MG63 (cell line): Measurements from ENCODE around the gene B3GALNT2. TPM values are rescaled to one million over a fixed set of nuclear protein-coding genes. Genes with fewer than 3 reads are reported as not detected.
"Not testable (repeated sequence)": the region's sequence is repeated elsewhere in the genome, so short reads cannot be mapped to it uniquely, and the experiment has no call there.

Experiments used
- DNase-seq: peaks from one replicate; pipeline ENCODE4 v3.0.0-alpha.2; 2020
- H3K27me3 ChIP-seq: fragments of 250-450 bp; sonication (Bioruptor Pico); 2 replicates; pipeline ENCODE4 v1.5.1; 2020; ENCODE audit warnings: mild to moderate bottlenecking, moderate library complexity
- H3K36me3 ChIP-seq: fragments of 250-450 bp; sonication (Bioruptor Pico); 2 replicates; pipeline ENCODE4 v1.5.1; 2020; ENCODE audit warnings: mild to moderate bottlenecking, moderate library complexity
- H3K4me3 ChIP-seq: fragments of 250-450 bp; sonication (Bioruptor Pico); 2 replicates; pipeline ENCODE4 v1.5.1; 2020; ENCODE audit warnings: mild to moderate bottlenecking, moderate library complexity
- H3K9me3 ChIP-seq: fragments of 250-450 bp; sonication (Bioruptor Pico); 2 replicates; pipeline ENCODE4 v1.5.1; 2020; ENCODE audit warnings: mild to moderate bottlenecking, moderate library complexity
- total RNA-seq: library from RNA; depleted of rRNA; stranded (reverse); fragments of >200 nt; shearing (Covaris generic); gene quantifications from 2 replicates; pipeline ENCODE4 v1.2.3, GENCODE V29; 2014; ENCODE audit warnings: low replicate concordance

Gene B3GALNT2
- total RNA-seq, 1 experiment from 2014 or later, result 22.0 TPM

DNA sequence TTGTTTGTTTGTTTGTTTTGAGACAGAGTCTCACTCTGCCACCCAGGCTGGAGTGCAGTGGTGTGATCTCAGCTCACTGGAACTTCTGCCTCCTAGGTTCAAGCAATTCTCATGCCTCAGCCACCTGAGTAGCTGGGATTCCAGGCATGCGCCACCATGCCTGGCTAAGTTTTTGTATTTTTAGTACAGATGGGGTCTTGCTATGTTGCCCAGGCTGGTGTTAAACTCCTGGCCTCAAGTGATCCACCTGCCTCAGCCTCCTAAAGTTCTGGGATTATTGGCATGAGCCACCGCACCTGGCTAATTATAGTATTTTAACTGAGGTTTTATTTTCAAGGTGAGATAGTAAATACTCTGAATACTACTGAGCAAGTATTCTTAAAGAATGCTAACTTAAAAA is 34.4 kb downstream of the B3GALNT2 start:
- not testable (repeated sequence) for H3K4me3 ChIP-seq, DNase-seq
- peaks cover 33% of the 10 kb centered on the region for H3K36me3 ChIP-seq

DNA sequence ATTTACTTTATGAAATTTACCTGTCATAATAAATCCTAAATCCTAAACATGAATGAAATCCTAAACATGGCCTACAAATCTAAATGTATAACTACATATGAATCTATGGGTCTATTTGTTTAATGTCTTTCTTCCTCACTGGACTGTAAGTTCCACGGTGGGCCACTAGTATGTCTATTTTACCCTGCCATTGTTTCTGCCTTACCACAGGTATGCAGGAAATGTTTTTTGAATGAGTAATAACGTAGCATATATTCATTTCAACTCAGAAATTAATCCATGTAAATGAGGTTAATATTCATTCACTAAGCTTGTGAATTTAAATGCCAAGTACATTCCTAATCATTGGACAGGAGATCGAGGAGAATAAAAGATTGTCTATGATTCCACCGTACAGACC is 35.3 kb downstream of the B3GALNT2 start:
- no peaks in the 10 kb centered on the region for H3K9me3 ChIP-seq
- H3K27me3 ChIP-seq, result no peaks in the 10 kb centered on the region
- DNase-seq, result no peak
- no peak overlapping the region for H3K4me3 ChIP-seq
- peaks cover 39% of the 10 kb centered on the region for H3K36me3 ChIP-seq

More for the DNA sequence above, 34.4 kb downstream of the B3GALNT2 start:
- not testable (repeated sequence) for H3K9me3 ChIP-seq, H3K27me3 ChIP-seq

DNA sequence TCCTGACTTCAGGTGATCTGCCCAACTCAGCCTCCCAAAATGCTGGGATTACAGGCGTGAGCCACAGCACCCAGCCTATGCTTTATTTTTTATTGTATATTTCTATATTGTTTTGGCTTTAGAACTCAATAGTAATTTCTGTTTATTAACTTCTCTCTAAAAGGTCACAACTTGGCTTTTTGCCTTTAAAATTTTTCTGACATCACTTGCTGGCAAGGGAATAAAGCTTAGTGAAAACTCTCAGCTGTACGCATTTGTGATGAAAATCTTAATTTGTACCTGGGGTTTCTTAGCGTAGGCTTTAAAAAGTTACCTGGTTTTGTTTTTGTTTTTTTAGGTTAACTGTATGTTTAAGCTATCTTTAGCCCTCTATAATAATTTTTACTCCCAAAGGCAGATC is 36.2 kb downstream of the B3GALNT2 start:
- Histone ChIP-seq H3K36me3 (peaks cover 35% of the 10 kb centered on the region), H3K4me3 (no peak overlapping the region), H3K27me3 (no peaks in the 10 kb centered on the region), H3K9me3 (no peaks in the 10 kb centered on the region)
- DNase-seq, result no peak

DNA sequence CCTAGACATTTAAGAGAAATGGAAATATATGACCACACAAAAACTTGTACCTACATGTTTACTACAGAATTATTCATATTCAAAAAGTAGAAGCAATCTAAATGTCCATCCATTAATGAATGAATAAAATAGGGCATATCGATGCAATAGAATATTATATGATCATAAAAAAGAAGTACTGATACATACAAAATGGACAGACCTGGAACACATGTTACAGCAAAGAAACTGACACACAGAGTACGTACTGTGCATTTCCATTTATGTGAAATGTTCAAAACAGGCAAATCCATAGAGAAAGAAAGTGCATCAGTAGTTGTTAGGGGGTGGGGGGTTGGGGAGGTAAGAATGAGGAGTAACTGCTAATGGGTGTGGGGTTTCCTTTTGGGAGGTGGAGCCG is 39.2 kb downstream of the B3GALNT2 start:
- DNase-seq, result no peak
- H3K36me3 ChIP-seq, result peaks cover 27% of the 10 kb centered on the region
- no peaks in the 10 kb centered on the region for H3K9me3 ChIP-seq
- H3K4me3 ChIP-seq, result no peak overlapping the region
- no peaks in the 10 kb centered on the region for H3K27me3 ChIP-seq

DNA sequence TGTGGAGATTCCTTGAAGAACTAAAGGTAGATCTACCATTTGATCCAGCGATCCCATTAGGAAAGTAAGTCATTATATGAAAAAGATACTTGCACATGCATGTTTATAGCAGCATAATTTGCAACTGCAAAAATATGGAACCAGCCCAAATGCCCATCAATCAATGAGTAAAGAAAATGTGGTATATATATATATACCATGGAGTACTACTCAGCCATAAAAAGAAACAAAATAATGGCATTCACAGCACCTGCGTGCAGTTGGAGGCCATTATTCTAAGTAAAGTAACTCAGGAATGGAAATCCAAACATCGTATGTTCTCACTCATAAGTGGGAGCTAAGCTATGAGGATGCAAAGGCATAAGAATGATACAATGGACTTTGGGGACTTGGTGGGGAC is 41.4 kb downstream of the B3GALNT2 start:
- H3K4me3 ChIP-seq, H3K27me3 ChIP-seq, DNase-seq, H3K9me3 ChIP-seq: not testable (repeated sequence)
- peaks cover 26% of the 10 kb centered on the region for H3K36me3 ChIP-seq

DNA sequence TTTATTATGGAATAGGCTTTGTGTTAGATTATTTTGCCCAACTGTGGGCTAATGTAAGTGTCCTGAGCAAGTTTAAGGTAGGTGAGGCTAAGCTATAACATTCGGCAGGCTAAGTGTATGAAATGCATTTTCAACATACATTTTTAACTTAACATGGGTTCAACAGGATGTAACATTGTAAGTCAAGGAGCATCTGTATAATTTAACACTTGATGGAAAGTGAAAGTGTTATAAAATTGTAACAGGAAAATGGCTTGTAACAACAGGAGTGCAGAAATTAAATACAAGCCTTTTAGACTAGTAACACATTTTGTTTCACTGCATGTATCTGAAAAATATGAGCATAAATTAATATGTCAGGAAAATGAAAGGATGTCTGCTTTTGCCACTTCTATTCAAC is 42.3 kb downstream of the B3GALNT2 start:
- Histone ChIP-seq H3K36me3 (peaks cover 22% of the 10 kb centered on the region), H3K4me3 (no peak overlapping the region), H3K9me3 (no peaks in the 10 kb centered on the region), H3K27me3 (no peaks in the 10 kb centered on the region)
- DNase-seq, result no peak

DNA sequence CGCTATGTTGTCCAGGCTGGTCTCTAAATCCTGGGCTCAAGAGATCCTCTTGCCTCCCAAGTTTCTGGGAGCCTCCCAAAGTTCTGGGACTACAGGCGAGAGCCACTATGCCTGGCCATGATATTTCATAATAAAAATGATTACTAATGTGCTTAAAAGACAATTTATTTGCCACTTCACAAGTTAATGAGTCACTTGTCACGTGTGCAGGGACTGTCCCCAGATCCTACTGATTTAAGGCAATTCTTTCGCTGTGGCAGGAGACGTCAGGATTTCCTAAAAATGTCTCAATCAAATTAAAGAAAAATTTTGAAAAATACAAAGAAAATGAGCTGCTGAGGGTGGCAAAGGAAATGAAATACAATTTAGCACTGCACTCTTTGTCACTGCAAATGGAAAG is 43.5 kb downstream of the B3GALNT2 start:
- H3K36me3 ChIP-seq, result peaks cover 23% of the 10 kb centered on the region
- no peaks in the 10 kb centered on the region for H3K27me3 ChIP-seq
- H3K9me3 ChIP-seq, result no peaks in the 10 kb centered on the region
- no peak for DNase-seq
- H3K4me3 ChIP-seq, result no peak overlapping the region

DNA sequence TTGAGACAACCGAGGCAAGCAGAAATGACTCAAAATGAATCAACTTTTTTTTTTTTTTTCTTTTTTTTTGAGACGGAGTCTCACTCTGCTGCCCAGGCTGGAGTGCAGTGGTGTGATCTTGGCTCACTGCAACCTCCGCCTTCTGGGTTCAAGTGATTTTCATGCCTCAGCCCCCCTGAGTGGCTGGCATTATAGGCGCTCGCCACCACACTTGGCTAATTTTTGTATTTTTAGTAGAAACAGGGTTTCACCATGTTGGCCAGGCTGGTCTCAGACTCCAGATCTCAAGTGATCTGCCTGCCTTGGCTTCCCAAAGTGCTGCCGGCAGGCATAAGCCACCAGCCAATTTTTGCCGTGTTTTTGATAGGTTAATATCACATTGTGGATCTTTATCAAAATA is 46.4 kb downstream of the B3GALNT2 start:
- not testable (repeated sequence) for H3K4me3 ChIP-seq, DNase-seq, H3K9me3 ChIP-seq, H3K27me3 ChIP-seq
- peaks cover 33% of the 10 kb centered on the region for H3K36me3 ChIP-seq

DNA sequence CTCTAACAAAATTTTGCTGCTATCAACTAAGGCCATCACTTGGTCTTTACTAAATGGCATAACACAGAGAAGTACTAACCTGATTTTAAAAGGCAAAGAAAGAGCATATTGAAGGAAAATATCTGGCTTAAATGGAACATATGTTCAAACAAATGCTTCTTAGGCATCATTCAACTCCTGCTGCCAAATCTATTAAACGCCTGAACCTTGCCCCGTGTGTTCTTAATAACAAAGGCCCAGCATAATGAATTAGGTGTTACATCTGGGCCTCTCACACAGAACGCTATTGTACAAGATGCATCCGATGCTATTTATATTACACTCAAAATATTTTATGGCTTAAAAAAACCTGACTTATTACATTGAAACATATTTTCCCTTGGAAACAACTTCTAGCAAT is 48.4 kb downstream of the B3GALNT2 start:
- no peak for DNase-seq
- Histone ChIP-seq H3K27me3 (no peaks in the 10 kb centered on the region), H3K36me3 (peaks cover 49% of the 10 kb centered on the region), H3K4me3 (no peak overlapping the region), H3K9me3 (no peaks in the 10 kb centered on the region)

DNA sequence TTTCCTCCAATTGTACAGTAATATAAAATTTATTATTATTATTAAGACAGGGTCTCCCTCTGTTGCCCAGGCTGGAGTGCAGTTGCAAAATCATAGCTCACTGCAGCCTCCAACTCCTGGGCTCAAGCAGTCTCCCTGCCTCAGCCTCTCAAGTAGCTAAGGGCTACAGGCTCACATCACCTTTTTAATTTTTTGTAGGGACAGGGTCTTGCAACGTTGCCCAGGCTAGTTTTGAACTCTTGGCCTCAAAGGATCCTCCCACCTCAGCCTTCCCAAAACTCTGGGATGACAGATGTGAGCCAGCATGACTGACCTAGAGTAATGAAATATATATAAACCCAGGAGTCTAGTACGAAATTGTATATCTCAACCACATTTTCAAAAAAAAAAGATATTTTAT is 49.2 kb downstream of the B3GALNT2 start:
- no peak overlapping the region for H3K4me3 ChIP-seq
- H3K9me3 ChIP-seq, result no peaks in the 10 kb centered on the region
- H3K36me3 ChIP-seq, result peaks cover 56% of the 10 kb centered on the region
- no peaks in the 10 kb centered on the region for H3K27me3 ChIP-seq
- DNase-seq, result no peak

DNA sequence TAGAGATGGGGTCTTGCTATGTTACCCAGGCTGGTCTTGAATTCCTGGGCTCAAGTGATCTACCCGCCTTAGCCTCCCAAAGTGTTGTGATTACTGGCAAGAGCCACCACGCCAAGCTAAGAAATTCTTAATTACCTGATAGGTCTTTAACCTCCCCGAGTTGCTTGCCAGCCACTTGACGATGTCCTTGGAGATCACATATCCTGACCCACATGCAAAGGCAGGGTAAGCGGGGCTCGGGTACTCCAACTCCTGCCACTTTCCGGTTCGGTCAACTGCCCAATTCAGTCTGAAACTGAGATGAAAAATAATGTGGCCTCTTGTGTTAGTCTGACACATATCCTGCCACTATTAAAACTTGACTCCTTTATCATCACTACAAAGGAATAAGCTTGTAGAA is 50.2 kb downstream of the B3GALNT2 start:
- DNase-seq, result no peak
- Histone ChIP-seq H3K36me3 (peaks cover 65% of the 10 kb centered on the region), H3K27me3 (no peaks in the 10 kb centered on the region), H3K9me3 (no peaks in the 10 kb centered on the region), H3K4me3 (no peak overlapping the region)

DNA sequence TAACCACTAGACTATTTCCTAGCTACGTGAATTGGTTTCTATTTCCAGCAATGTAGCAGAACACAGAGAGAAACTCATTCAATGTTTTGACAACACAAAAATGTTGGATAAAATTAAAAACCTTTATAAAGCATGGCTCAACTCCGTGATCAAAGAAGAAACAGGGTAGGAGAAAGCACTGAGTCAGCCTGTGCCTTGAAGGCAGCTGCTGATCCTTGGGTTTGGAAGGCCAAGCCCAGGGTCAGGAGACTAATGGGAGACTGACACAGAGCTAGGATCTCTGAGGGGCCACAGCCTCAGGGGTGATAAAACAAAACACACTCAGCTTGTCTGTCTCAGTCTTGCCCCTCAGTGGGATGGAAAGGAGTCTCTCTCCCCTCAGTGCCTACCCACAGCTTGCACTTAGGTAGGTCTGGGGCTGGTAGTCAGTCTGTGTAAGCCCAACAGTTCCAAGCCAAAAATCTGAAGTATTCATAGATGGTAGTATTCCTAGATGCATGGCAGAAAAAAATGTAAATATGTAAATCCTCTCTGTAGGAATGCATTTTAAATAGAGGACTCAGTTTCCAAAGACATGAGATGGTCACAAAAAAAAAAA is 53.3 kb downstream of the B3GALNT2 start:
- no peak overlapping the region for H3K4me3 ChIP-seq
- no peak for DNase-seq
- H3K27me3 ChIP-seq, result no peaks in the 10 kb centered on the region
- H3K9me3 ChIP-seq, result no peaks in the 10 kb centered on the region
- H3K36me3 ChIP-seq, result peaks cover 83% of the 10 kb centered on the region

DNA sequence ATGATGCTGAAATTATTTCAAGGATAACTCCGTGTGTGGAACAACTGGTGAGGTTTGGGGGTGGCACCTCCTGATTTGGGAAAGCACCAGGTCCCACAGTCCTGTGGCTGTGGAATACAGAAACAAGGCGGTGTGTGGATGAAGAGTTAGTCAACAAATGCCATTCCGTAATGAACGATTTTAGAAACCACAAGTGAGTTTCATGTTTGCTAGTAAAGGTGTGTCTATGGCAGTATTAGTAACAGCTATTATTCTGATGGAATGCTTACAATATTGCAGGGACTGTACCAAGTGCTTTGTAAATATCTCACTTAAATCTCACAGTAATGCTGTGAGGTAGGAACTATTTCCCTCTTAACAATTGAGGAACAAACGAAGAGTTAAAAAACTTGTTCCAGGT is 53.8 kb downstream of the B3GALNT2 start:
- no peak overlapping the region for H3K4me3 ChIP-seq
- no peaks in the 10 kb centered on the region for H3K9me3 ChIP-seq
- no peak for DNase-seq
- peaks cover 83% of the 10 kb centered on the region for H3K36me3 ChIP-seq
- no peaks in the 10 kb centered on the region for H3K27me3 ChIP-seq

DNA sequence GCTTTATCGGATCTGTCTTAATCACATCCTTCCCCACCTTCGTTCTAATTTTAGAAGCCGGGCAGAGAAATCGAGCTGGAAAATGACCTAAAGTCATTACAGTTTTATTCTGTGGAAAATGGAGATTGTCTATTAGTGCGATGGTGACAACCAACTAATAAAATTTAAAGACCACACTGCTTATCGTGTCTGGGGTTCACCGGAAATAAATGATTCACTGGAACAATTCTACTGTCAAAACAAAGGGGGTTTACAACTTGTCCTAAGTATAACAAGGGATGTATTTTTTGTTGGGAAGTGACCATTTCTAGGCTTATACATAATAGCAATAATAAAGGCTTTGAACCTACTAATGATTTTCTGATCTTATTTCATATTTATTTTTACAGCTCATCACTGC is 55.6 kb downstream of the B3GALNT2 start:
- H3K9me3 ChIP-seq, result no peaks in the 10 kb centered on the region
- DNase-seq, result no peak
- no peak overlapping the region for H3K4me3 ChIP-seq
- no peaks in the 10 kb centered on the region for H3K27me3 ChIP-seq
- H3K36me3 ChIP-seq, result peaks cover 83% of the 10 kb centered on the region

DNA sequence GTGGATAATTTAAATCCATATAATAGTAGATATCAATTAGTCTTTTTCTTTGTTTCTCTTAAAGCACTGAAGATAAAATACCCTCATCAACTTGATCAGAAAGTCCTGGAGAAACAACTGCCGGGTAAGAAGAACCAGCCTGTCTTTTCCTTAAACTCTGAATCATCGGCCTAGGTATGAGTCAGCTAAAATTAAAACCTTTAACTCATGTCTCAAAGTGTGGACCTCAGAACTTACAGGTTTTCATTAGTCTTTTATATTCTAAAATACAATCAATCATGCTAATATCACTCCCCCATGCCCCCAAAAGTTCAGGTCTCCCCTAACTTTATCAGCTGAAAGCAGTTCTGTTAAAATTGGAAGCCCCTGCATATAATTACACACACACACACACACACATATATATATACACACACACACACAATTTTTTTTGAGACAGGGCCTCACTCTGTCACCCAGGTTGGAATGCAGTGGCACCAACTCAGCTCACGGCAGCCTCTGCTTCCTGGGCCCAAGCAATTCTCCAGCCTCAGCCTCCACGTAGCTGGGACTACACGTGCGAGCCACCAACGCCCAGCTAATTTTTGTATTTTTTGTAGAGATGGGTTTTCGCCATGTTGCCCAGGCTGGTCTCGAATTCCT is 61.3 kb downstream of the B3GALNT2 start:
- Histone ChIP-seq H3K4me3 (no peak overlapping the region), H3K9me3 (no peaks in the 10 kb centered on the region), H3K27me3 (no peaks in the 10 kb centered on the region), H3K36me3 (peaks cover 65% of the 10 kb centered on the region)
- DNase-seq, result no peak

DNA sequence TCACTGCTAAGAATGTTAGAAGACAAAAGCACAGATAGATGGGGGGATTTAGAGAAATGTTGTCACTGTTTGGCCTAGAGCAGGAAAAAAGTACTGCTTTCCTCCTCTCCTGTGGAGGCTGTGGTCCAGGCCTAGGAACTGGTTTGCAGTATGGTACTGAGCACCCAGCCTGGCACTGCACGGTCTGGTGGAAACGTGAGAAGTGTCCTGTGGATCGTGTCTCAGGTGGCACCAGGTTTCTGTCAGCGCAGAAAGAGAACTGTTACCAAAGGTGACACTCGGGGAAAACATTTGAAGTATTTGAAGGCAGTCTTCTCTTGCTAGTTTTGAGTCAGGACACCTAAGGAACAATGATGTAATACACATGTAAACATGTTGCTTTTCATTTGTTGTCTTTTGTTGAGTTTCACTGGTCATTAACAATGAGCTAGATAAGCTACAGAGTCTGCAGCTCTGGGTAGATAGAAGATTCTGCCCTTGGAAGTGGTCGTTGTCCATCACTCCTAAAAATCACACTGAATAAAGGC is 63.0 kb downstream of the B3GALNT2 start:
- DNase-seq, result no peak
- no peaks in the 10 kb centered on the region for H3K9me3 ChIP-seq
- peaks cover 66% of the 10 kb centered on the region for H3K36me3 ChIP-seq
- H3K27me3 ChIP-seq, result no peaks in the 10 kb centered on the region
- H3K4me3 ChIP-seq, result no peak overlapping the region

DNA sequence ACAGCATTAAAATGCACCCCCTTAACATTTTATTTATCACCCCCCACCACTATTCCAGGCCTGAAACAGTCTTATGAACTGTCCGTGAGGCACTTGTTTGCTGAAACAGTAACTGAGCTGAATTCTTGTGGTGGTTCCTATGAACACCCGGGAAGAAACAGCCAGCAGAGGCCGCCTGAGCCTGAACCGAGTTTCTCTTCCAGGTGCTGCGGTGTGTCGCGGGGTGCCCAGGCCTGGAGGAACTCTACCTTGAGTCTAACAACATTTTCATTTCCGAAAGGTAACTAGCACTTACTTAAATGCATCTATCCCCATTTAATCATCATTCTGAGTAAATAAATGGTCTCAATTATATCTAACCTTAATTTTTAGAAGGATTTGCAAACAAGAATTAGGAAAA is 70.3 kb downstream of the B3GALNT2 start:
- Histone ChIP-seq H3K27me3 (no peaks in the 10 kb centered on the region), H3K4me3 (no peak overlapping the region), H3K9me3 (no peaks in the 10 kb centered on the region)

DNA sequence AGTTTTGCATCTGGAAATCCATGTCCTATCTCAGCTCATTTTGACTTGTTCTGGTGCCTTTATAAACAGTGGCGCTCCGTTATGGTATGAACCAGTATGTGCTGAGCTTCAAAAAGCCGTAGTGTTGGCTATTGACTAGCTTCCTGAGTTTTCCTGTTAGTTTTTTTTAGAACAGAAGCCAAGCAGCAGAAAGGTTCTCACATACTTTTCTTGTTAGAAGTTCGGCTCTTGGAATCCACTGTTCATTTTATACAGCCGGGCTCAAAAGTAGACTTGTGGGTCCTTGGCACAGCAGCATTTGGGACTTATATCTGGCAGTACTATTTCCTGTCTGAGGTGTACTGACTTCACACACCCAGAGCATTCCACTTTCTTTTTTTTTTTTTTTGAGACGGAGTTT is 73.3 kb downstream of the B3GALNT2 start:
- DNase-seq, result no peak
- H3K27me3 ChIP-seq, result no peaks in the 10 kb centered on the region

More for the DNA sequence above, 70.3 kb downstream of the B3GALNT2 start:
- peaks cover 27% of the 10 kb centered on the region for H3K36me3 ChIP-seq
- no peak for DNase-seq

More for the DNA sequence above, 73.3 kb downstream of the B3GALNT2 start:
- H3K4me3 ChIP-seq, result no peak overlapping the region
- peaks cover 14% of the 10 kb centered on the region for H3K36me3 ChIP-seq
- no peaks in the 10 kb centered on the region for H3K9me3 ChIP-seq
